GM18909 (cell line): ENCODE data around the gene DSE.

Experiments
- ATAC-seq: cut with Tn5 transposase; IDR thresholded peaks from one replicate; pipeline ENCODE4 v1.9.1; 2021; ENCODE audit warnings: mild to moderate bottlenecking; ENCODE audit not compliant: unreplicated experiment, poor library complexity

The DSE gene

DNA sequence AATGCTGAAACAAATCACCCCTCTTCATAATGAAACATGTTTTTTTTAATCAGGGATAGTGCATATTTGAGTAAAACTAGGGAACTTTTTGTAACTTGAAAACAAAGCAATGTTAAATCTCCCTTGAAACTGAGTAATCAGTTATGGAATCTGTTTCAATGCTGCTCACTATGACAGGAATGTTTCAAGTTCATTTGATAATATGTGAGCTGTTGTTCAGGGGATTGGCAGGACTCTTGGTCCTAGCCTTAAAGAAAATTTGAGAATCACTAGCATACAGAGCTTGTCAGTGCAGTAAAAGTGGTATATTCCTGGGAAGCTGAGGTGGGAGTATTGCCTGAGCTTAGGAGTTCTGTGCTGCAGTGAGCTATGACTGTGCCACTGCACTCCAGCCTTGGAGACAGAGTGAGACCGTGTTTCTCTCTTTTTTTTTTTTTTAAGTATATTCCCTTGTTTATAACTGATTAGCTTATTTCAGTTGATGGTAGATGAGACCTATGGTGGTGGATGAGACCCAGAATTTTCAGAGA, 68.8 kb downstream of the DSE start:
- no peak for ATAC-seq

DNA sequence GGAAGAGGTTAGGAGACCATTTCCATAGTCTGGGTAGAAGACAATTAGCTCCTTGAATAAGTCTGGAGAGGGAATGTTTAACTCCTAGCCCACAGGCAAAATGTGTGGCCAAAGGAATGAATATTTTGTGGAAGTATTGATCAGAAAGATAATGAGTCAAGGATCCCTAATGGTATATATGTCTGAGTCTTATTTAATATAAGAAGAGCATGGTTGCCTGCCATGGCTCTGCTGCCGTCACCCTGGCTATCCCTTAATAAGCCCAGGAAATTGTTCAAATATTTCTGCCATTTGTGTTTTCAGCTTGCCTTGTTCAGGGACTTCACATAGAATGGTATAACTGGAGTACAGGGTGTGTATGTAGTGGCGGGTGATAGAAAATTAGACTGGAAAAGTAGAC, 72.4 kb downstream of the DSE start:
- ATAC-seq, result no peak

- ATAC-seq, result peak; percentile 73
Measured at GRCh38 chr6:116444092-116444491, 73.3 kb downstream of the DSE start.

GRCh38 chr6:116444575-116444974, 73.8 kb downstream of the DSE start:
- ATAC-seq, result no peak

DNA sequence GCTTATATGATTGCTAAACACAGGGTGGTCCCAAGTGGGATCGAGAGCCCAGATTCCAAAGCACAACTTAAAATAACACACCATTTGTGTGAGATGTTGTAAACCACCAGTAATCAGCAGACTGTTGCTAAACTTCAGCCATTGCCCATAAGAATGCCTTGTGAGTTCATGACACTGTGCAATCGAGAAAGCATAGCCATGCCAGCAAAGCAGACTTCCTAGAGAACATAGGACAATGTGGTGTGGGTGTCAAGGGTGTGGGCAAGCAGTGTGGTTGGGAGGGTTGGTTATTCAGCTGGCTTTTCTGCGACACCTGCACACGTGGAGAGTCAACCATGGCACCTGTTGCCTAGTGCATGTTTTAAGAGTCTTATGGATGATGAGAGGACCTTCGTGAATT, 74.4 kb downstream of the DSE start:
- no peak for ATAC-seq

DNA sequence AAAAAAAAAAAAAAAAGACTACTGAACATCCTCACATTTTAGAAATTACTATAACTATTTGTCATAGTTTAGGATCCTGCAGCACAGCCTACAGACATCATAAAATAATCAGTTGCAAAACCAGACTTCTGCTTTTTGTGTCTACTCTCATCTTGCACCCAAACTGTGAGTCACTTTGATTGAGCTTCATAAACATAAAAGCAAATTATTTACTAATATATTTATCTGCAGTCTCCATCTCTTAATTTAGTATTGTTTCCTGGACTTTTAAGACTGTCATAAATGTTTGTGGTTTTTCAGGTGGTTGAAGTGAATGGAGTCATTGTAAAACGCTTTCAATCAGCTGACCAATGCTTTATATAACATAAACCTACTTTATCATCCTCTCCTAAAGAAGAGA, 75.7 kb downstream of the DSE start:
- no peak for ATAC-seq

DNA sequence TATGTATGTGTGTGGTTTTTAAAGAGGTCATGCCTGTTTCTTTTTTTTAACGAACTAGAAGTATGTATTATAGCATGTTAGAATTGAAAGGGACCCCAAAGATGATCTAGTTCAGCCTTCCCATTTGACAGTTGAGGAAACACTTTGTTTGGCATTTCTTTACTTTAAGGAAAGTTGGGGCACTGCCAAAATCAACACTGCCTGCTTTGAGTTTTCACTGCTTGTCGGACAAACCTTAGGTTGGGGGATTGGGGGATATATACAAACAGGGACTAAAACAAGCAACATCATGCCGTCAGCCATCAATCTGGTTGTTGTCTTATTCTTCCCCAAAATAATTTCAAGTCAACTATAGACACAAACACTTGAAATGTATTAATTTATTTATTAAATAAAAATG, 76.3 kb downstream of the DSE start:
- no peak for ATAC-seq

DNA sequence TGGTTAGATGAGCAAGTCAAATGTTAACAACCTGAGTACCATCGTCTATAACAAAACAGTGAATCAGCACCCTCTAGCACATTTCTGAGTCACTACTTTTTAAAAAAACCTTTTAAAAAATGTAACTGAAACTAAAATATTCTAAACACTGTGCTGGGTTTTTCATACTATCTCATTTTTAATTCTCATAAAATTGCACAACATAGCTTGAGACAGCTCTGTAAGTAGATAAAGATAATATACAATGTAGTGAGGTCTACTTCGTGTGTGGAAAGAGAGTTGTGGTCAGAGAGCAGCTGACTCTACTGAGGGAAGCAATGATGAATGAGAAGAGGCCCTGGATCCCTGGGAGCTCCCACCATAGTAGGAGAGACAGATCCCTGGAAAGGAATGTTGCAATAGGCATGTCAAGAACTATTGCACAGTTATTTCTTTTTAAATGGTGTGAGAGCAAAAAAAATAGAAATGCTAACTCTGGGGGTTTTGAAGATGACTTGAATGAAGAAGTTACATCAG, 76.8 kb downstream of the DSE start:
- ATAC-seq, result no peak

DNA sequence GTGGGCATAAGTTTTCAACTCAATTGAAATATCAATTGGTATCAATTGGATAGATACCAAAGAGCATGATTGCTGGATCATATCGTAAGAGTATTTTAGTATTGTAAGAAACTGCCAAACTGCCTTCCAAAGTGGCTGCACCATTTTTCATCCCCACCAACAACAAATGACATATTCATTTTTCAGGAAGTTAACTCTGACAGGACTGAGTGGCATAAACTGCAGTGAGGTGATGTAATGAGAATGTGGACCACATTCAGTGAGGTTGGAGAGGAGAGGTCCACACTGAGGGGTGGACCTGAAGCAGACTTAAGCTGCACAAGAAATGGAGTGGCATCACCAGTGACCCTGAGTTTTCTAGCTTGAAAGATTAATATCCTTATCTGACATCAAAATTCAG, 78.8 kb downstream of the DSE start:
- ATAC-seq, result no peak

DNA sequence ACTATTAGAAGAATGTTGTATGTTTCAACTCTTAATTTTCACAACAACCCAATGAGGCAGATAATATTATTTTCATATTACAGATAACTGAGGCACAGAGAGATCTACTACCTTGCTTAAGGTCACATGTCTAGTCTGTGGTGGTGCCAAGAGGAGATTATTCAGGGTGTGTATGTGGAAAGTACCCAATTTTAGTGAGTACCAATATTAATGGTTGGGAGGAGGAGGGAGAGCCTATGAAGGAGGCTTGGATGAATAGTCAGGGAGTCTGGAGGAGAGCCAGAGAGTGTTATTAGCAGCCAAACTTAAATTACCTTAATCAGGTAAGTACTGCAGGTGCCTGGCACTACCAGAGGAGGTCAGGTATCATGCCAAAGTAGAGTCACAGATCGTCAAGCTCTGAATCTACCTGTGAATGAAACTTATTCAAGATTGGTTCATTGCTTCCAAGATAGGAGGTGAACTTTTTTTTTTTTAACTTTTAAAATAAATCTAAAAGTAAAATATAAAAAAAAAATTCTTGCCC, 79.5 kb downstream of the DSE start:
- ATAC-seq, result no peak

GRCh38 chr6:116450769-116451740, 80.3 kb downstream of the DSE start:
- ATAC-seq, result peak; percentile 92

- no peak for ATAC-seq
Measured at GRCh38 chr6:116451916-116452315, 81.2 kb downstream of the DSE start.

GRCh38 chr6:116452531-116452930, 81.8 kb downstream of the DSE start:
- ATAC-seq, result no peak

- no peak for ATAC-seq
Measured at GRCh38 chr6:116456106-116456505, 85.4 kb downstream of the DSE start.

GRCh38 chr6:116456927-116457326, 86.2 kb downstream of the DSE start:
- ATAC-seq, result no peak

- no peak for ATAC-seq
Measured at GRCh38 chr6:116458264-116458663, 87.5 kb downstream of the DSE start.

- no peak for ATAC-seq
Measured at GRCh38 chr6:116459927-116460326, 89.2 kb downstream of the DSE start.

GRCh38 chr6:116461331-116461931, 90.7 kb downstream of the DSE start, which contains the start of gene CALHM6:
TSS of gene CALHM6 (plus strand) at chr6:116461375. CDS start at chr6:116461930, 555 bp downstream.
- ATAC-seq, result peak; percentile 6

- ATAC-seq, result peak; percentile 88
Measured at GRCh38 chr6:116461932-116462885, 91.5 kb downstream of the DSE start.

DNA sequence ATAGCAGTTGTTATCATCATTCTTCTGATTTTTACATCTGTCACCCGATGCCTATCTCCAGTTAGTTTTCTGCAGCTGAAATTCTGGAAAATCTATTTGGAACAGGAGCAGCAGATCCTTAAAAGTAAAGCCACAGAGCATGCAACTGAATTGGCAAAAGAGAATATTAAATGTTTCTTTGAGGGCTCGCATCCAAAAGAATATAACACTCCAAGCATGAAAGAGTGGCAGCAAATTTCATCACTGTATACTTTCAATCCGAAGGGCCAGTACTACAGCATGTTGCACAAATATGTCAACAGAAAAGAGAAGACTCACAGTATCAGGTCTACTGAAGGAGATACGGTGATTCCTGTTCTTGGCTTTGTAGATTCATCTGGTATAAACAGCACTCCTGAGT, 92.6 kb downstream of the DSE start:
- ATAC-seq, result no peak
